GM18508 (cell line): ENCODE results near the gene PRDM16.

Experiments
- ATAC-seq: cut with Tn5 transposase; IDR thresholded peaks from one replicate; pipeline ENCODE4 v1.9.1; 2021; ENCODE audit warnings: moderate number of reproducible peaks; ENCODE audit not compliant: insufficient read depth, unreplicated experiment

Gene PRDM16

GRCh38 chr1:3133686-3134085, 64.7 kb downstream of the PRDM16 start:
- ATAC-seq: no peak

- no peak for ATAC-seq
Measured at GRCh38 chr1:3134381-3135072, 65.5 kb downstream of the PRDM16 start.

- ATAC-seq: no peak
Measured at GRCh38 chr1:3135073-3135702, 66.2 kb downstream of the PRDM16 start.

GRCh38 chr1:3135744-3136455, 66.9 kb downstream of the PRDM16 start:
- ATAC-seq: no peak

GRCh38 chr1:3136532-3136931, 67.5 kb downstream of the PRDM16 start:
- ATAC-seq: no peak

GRCh38 chr1:3137111-3138100, 68.4 kb downstream of the PRDM16 start:
- no peak for ATAC-seq

- ATAC-seq: no peak
Measured at GRCh38 chr1:3138623-3139151, 69.7 kb downstream of the PRDM16 start.

GRCh38 chr1:3139451-3139852, 70.4 kb downstream of the PRDM16 start:
- no peak for ATAC-seq

GRCh38 chr1:3139871-3140361, 70.9 kb downstream of the PRDM16 start:
- no peak for ATAC-seq

GRCh38 chr1:3140437-3140836, 71.4 kb downstream of the PRDM16 start:
- no peak for ATAC-seq

GRCh38 chr1:3141129-3141528, 72.1 kb downstream of the PRDM16 start:
- no peak for ATAC-seq

GRCh38 chr1:3141836-3142235, 72.8 kb downstream of the PRDM16 start:
- no peak for ATAC-seq

- ATAC-seq: no peak
Measured at GRCh38 chr1:3142236-3142635, 73.2 kb downstream of the PRDM16 start.

- ATAC-seq: no peak
Measured at GRCh38 chr1:3142751-3143150, 73.7 kb downstream of the PRDM16 start.

GRCh38 chr1:3145532-3146325, 76.7 kb downstream of the PRDM16 start:
- no peak for ATAC-seq

- ATAC-seq: no peak
Measured at GRCh38 chr1:3146458-3146857, 77.5 kb downstream of the PRDM16 start.

GRCh38 chr1:3146907-3147306, 77.9 kb downstream of the PRDM16 start:
- no peak for ATAC-seq

GRCh38 chr1:3148171-3148570, 79.2 kb downstream of the PRDM16 start:
- ATAC-seq: no peak

- no peak for ATAC-seq
Measured at GRCh38 chr1:3149277-3149676, 80.3 kb downstream of the PRDM16 start.
